ENCODE data around the gene CARMIL3.

The CARMIL3 gene

GRCh38 chr14:24077086-24077485, 25.3 kb downstream of the CARMIL3 start:
- DNase-seq: no peak

- DNase-seq: no peak
Observed at GRCh38 chr14:24078146-24078545, 26.3 kb downstream of the CARMIL3 start.

- no peak for DNase-seq
Observed at GRCh38 chr14:24079491-24080141, 27.8 kb downstream of the CARMIL3 start.

GRCh38 chr14:24080142-24080530, 28.3 kb downstream of the CARMIL3 start:
- no peak for DNase-seq

GRCh38 chr14:24080888-24081738, 29.3 kb downstream of the CARMIL3 start:
- DNase-seq: peak; percentile 18

- DNase-seq: no peak
Observed at GRCh38 chr14:24081739-24082211, 30.0 kb downstream of the CARMIL3 start.

- DNase-seq: no peak
Observed at GRCh38 chr14:24082411-24083080, 30.7 kb downstream of the CARMIL3 start.

- DNase-seq: no peak
Observed at GRCh38 chr14:24083462-24083861, 31.7 kb downstream of the CARMIL3 start.

GRCh38 chr14:24084440-24084839, 32.6 kb downstream of the CARMIL3 start:
- DNase-seq: no peak

- DNase-seq: no peak
Observed at GRCh38 chr14:24085215-24085614, 33.4 kb downstream of the CARMIL3 start.

- no peak for DNase-seq
Observed at GRCh38 chr14:24086193-24086955, 34.6 kb downstream of the CARMIL3 start.

- no peak for DNase-seq
Observed at GRCh38 chr14:24087004-24087403, 35.2 kb downstream of the CARMIL3 start.

- no peak for DNase-seq
Observed at GRCh38 chr14:24088095-24088494, 36.3 kb downstream of the CARMIL3 start.

- no peak for DNase-seq
Observed at GRCh38 chr14:24089890-24090289, 38.1 kb downstream of the CARMIL3 start.

GRCh38 chr14:24092110-24092504, 40.3 kb downstream of the CARMIL3 start:
- no peak for DNase-seq

GRCh38 chr14:24092505-24093206, 40.8 kb downstream of the CARMIL3 start:
- DNase-seq: peak; percentile 76

GRCh38 chr14:24093207-24093900, 41.5 kb downstream of the CARMIL3 start:
- DNase-seq: no peak

GRCh38 chr14:24093901-24094840, 42.4 kb downstream of the CARMIL3 start, which contains the start of gene PCK2:
Gene PCK2, plus strand, starts transcription at chr14:24094311. Its CDS starts 95 bp downstream, at chr14:24094406.
- DNase-seq: peak; percentile 91

- DNase-seq: no peak
Observed at GRCh38 chr14:24094841-24095270, 43.0 kb downstream of the CARMIL3 start.
